ENCODE data around the gene CNOT6.

CNOT6 gene

GRCh38 chr5:180545248-180545647 lies 51.1 kb downstream of the CNOT6 start:
- no peaks in the 10 kb centered on the region for H3K9me3 ChIP-seq (ENCODE audit: low read length)
- no peak overlapping the region for H3K4me3 ChIP-seq (ENCODE audit: low read depth in 1 of 2, low read length in 2 of 2)
- H3K4me1 ChIP-seq (ENCODE audit: insufficient read depth, low read length), result no peaks in the 10 kb centered on the region
- no peaks in the 10 kb centered on the region for H3K27me3 ChIP-seq (ENCODE audit: control insufficient read depth in 1 of 2, insufficient read depth in 2 of 2, low read length in 2 of 2)
- peaks cover 3% of the 10 kb centered on the region for H3K36me3 ChIP-seq (ENCODE audit: insufficient read depth, low read length)
- H3K27ac ChIP-seq (ENCODE audit: low read depth, low read length), result no peak overlapping the region
- H3K9ac ChIP-seq (ENCODE audit: low read length), result no peak overlapping the region

DNA sequence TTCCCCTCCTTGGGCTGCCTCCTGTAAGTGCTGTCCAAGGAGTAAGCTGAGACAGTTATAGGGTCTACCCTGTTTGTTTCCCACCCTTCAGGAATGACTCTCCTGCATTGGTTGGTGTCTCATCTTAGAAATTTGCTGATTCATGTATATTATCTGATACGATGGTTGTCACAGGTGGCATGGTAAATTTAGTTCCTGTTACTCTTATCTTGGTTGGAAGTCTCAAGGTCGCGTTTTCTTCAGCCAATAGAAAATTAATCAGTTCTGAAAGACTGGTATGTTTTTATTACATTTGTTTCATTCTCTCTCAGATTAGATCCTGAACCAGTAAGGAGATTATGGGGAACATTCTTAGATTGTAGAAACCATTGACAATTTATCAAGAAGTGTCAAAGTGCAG lies 54.4 kb downstream of the CNOT6 start:
- Histone ChIP-seq H3K27ac (ENCODE audit: low read depth, low read length) (no peak overlapping the region), H3K4me3 (ENCODE audit: low read depth in 1 of 2, low read length in 2 of 2) (no peak overlapping the region), H3K4me1 (ENCODE audit: insufficient read depth, low read length) (no peaks in the 10 kb centered on the region), H3K9me3 (ENCODE audit: low read length) (no peaks in the 10 kb centered on the region), H3K36me3 (ENCODE audit: insufficient read depth, low read length) (peaks cover 13% of the 10 kb centered on the region), H3K27me3 (ENCODE audit: control insufficient read depth in 1 of 2, insufficient read depth in 2 of 2, low read length in 2 of 2) (no peaks in the 10 kb centered on the region), H3K9ac (ENCODE audit: low read length) (no peak overlapping the region)

DNA sequence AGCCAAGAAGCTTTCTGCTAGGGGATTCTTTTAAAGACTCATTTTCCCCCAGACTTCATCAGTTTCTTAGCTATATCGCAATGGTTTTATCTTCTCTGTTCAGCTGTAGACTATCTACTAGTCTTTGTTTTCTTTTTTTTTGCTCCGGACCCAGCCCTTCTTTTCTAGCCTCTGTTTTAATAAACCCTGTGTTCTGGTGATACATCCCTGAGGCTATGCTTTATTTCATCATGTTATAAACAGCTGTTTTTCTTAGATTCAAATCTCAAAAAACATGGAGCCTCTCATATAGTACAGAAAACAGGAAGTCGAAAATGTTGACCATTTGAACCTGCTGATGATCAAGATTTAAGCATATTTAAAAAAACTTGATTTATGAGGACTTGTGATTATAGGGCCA lies 59.4 kb downstream of the CNOT6 start:
- Histone ChIP-seq H3K27ac (ENCODE audit: low read depth, low read length) (no peak overlapping the region), H3K9me3 (ENCODE audit: low read length) (no peaks in the 10 kb centered on the region), H3K4me1 (ENCODE audit: insufficient read depth, low read length) (no peaks in the 10 kb centered on the region), H3K27me3 (ENCODE audit: control insufficient read depth in 1 of 2, insufficient read depth in 2 of 2, low read length in 2 of 2) (no peaks in the 10 kb centered on the region), H3K36me3 (ENCODE audit: insufficient read depth, low read length) (peaks cover 13% of the 10 kb centered on the region), H3K9ac (ENCODE audit: low read length) (no peak overlapping the region), H3K4me3 (ENCODE audit: low read depth in 1 of 2, low read length in 2 of 2) (no peak overlapping the region)

- H3K27ac ChIP-seq (ENCODE audit: low read depth, low read length), result no peak overlapping the region
- H3K27me3 ChIP-seq (ENCODE audit: control insufficient read depth in 1 of 2, insufficient read depth in 2 of 2, low read length in 2 of 2), result no peaks in the 10 kb centered on the region
- H3K36me3 ChIP-seq (ENCODE audit: insufficient read depth, low read length), result peaks cover 9% of the 10 kb centered on the region
Observed at GRCh38 chr5:180555168-180555921, 61.2 kb downstream of the CNOT6 start.

GRCh38 chr5:180557217-180557809 lies 63.1 kb downstream of the CNOT6 start:
- H3K4me3 ChIP-seq (ENCODE audit: low read depth in 1 of 2, low read length in 2 of 2), result no peak overlapping the region
- H3K27me3 ChIP-seq (ENCODE audit: control insufficient read depth in 1 of 2, insufficient read depth in 2 of 2, low read length in 2 of 2), result no peaks in the 10 kb centered on the region
- no peak overlapping the region for H3K27ac ChIP-seq (ENCODE audit: low read depth, low read length)
- no peaks in the 10 kb centered on the region for H3K36me3 ChIP-seq (ENCODE audit: insufficient read depth, low read length)
- no peak overlapping the region for H3K9ac ChIP-seq (ENCODE audit: low read length)
- no peaks in the 10 kb centered on the region for H3K9me3 ChIP-seq (ENCODE audit: low read length)
- no peaks in the 10 kb centered on the region for H3K4me1 ChIP-seq (ENCODE audit: insufficient read depth, low read length)

More at GRCh38 chr5:180555168-180555921, 61.2 kb downstream of the CNOT6 start:
- no peak overlapping the region for H3K4me3 ChIP-seq (ENCODE audit: low read depth in 1 of 2, low read length in 2 of 2)
- H3K9ac ChIP-seq (ENCODE audit: low read length), result no peak overlapping the region
- no peaks in the 10 kb centered on the region for H3K4me1 ChIP-seq (ENCODE audit: insufficient read depth, low read length)
- no peaks in the 10 kb centered on the region for H3K9me3 ChIP-seq (ENCODE audit: low read length)

- Histone ChIP-seq H3K36me3 (ENCODE audit: insufficient read depth, low read length) (no peaks in the 10 kb centered on the region), H3K4me1 (ENCODE audit: insufficient read depth, low read length) (no peaks in the 10 kb centered on the region), H3K9me3 (ENCODE audit: low read length) (no peaks in the 10 kb centered on the region), H3K9ac (ENCODE audit: low read length) (no peak overlapping the region), H3K27me3 (ENCODE audit: control insufficient read depth in 1 of 2, insufficient read depth in 2 of 2, low read length in 2 of 2) (no peaks in the 10 kb centered on the region), H3K27ac (ENCODE audit: low read depth, low read length) (no peak overlapping the region), H3K4me3 (ENCODE audit: low read depth in 1 of 2, low read length in 2 of 2) (no peak overlapping the region)
Observed at GRCh38 chr5:180558232-180558631, 64.1 kb downstream of the CNOT6 start.

DNA sequence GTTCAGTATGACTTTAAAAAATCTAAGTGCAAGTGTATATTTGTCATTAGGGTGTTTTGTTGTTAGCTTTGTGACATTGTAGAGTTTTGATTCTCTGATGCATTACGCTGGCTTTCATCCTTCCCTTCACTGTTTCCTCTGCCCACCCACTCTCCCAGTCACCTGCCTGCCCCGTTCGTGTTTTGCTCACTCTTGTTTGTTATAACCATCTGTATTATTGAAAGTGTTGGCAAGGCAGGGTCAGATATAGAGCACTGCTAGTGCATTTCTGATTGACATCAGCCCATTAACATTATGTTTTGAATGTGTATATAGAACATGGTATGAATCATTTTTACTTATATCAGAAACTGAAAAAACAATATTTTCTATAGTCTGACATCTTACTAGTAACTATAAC lies 69.8 kb downstream of the CNOT6 start:
- Histone ChIP-seq H3K4me3 (ENCODE audit: low read depth in 1 of 2, low read length in 2 of 2) (no peak overlapping the region), H3K4me1 (ENCODE audit: insufficient read depth, low read length) (no peaks in the 10 kb centered on the region), H3K9me3 (ENCODE audit: low read length) (no peaks in the 10 kb centered on the region), H3K27me3 (ENCODE audit: control insufficient read depth in 1 of 2, insufficient read depth in 2 of 2, low read length in 2 of 2) (no peaks in the 10 kb centered on the region), H3K27ac (ENCODE audit: low read depth, low read length) (no peak overlapping the region), H3K36me3 (ENCODE audit: insufficient read depth, low read length) (peaks cover 27% of the 10 kb centered on the region), H3K9ac (ENCODE audit: low read length) (no peak overlapping the region)

- Histone ChIP-seq H3K9ac (ENCODE audit: low read length) (no peak overlapping the region), H3K4me3 (ENCODE audit: low read depth in 1 of 2, low read length in 2 of 2) (no peak overlapping the region), H3K36me3 (ENCODE audit: insufficient read depth, low read length) (peaks cover 40% of the 10 kb centered on the region), H3K4me1 (ENCODE audit: insufficient read depth, low read length) (no peaks in the 10 kb centered on the region), H3K27me3 (ENCODE audit: control insufficient read depth in 1 of 2, insufficient read depth in 2 of 2, low read length in 2 of 2) (no peaks in the 10 kb centered on the region), H3K27ac (ENCODE audit: low read depth, low read length) (no peak overlapping the region), H3K9me3 (ENCODE audit: low read length) (no peaks in the 10 kb centered on the region)
Observed at GRCh38 chr5:180568914-180569313, 74.7 kb downstream of the CNOT6 start.

DNA sequence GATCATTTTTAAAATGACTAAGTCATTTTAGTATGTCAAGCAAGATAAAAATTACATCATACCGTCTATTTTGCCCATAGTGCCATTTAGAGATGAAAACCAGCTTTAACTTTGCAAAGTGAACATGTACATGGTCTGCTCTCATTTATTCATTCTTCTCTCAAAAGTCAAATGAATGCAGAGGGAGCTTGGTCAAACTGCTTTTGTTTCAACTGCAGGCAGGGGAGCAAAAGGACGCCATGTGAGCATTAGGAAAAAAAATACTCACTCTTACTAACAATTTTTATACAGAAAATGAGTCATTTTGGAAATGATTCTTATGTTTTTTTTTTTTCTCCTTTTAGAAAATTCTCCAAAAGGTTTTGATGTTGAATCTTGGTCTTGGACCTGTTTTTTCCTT lies 81.4 kb downstream of the CNOT6 start:
- Histone ChIP-seq H3K27ac (ENCODE audit: low read depth, low read length) (no peak overlapping the region), H3K36me3 (ENCODE audit: insufficient read depth, low read length) (peaks cover 24% of the 10 kb centered on the region), H3K9me3 (ENCODE audit: low read length) (no peaks in the 10 kb centered on the region), H3K4me3 (ENCODE audit: low read depth in 1 of 2, low read length in 2 of 2) (no peak overlapping the region), H3K27me3 (ENCODE audit: control insufficient read depth in 1 of 2, insufficient read depth in 2 of 2, low read length in 2 of 2) (no peaks in the 10 kb centered on the region), H3K9ac (ENCODE audit: low read length) (no peak overlapping the region), H3K4me1 (ENCODE audit: insufficient read depth, low read length) (no peaks in the 10 kb centered on the region)

DNA sequence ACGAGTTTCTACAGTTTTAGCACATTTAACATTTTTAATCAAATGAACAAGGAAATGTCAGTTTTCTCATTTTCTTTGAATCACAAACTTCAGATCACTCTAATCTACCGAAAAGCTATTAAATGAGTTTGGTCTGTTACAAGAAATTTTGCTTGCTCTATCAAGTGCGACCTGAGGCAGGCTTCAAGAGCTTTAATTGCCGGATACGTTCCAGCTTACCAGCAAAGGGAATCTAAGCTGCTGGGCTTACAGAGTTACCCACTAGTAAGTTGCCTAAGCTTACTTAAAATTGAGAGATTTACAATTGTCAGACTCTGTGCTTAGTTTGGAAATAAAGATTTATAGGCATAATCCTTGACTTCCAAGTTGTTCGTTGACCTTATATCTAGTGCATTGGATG lies 86.5 kb downstream of the CNOT6 start:
- Histone ChIP-seq H3K27me3 (ENCODE audit: control insufficient read depth in 1 of 2, insufficient read depth in 2 of 2, low read length in 2 of 2) (no peaks in the 10 kb centered on the region), H3K4me1 (ENCODE audit: insufficient read depth, low read length) (no peaks in the 10 kb centered on the region), H3K27ac (ENCODE audit: low read depth, low read length) (no peak overlapping the region), H3K9ac (ENCODE audit: low read length) (no peak overlapping the region), H3K9me3 (ENCODE audit: low read length) (no peaks in the 10 kb centered on the region), H3K36me3 (ENCODE audit: insufficient read depth, low read length) (no peaks in the 10 kb centered on the region), H3K4me3 (ENCODE audit: low read depth in 1 of 2, low read length in 2 of 2) (no peak overlapping the region)

- no peaks in the 10 kb centered on the region for H3K27me3 ChIP-seq (ENCODE audit: control insufficient read depth in 1 of 2, insufficient read depth in 2 of 2, low read length in 2 of 2)
- H3K9ac ChIP-seq (ENCODE audit: low read length), result no peak overlapping the region
- no peak overlapping the region for H3K4me3 ChIP-seq (ENCODE audit: low read depth in 1 of 2, low read length in 2 of 2)
- H3K36me3 ChIP-seq (ENCODE audit: insufficient read depth, low read length), result no peaks in the 10 kb centered on the region
- no peak overlapping the region for H3K27ac ChIP-seq (ENCODE audit: low read depth, low read length)
- no peaks in the 10 kb centered on the region for H3K9me3 ChIP-seq (ENCODE audit: low read length)
- H3K4me1 ChIP-seq (ENCODE audit: insufficient read depth, low read length), result no peaks in the 10 kb centered on the region
Observed at GRCh38 chr5:180583738-180584137, 89.6 kb downstream of the CNOT6 start.

DNA sequence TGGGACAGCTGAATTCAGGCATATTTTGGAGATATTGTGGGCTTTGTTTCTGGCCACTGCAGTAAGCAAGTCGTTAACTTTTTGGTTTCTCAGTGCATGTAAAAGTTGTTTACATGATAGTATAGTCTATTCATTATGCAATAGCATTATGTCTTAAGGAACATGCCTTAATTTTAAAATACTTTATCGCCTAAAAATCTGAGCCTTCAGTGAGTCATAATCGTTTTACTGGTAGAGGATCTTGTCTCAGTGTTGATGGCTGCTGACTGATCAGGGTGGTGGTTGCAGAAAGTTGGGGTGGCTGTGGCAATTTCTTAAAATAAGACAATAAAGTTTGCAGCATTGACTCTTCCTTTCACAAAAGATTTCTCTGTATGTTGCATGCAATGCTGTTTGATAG lies 92.0 kb downstream of the CNOT6 start:
- Histone ChIP-seq H3K4me3 (ENCODE audit: low read depth in 1 of 2, low read length in 2 of 2) (no peak overlapping the region), H3K9ac (ENCODE audit: low read length) (no peak overlapping the region), H3K4me1 (ENCODE audit: insufficient read depth, low read length) (no peaks in the 10 kb centered on the region), H3K27me3 (ENCODE audit: control insufficient read depth in 1 of 2, insufficient read depth in 2 of 2, low read length in 2 of 2) (peaks cover 0 to 21% of the 10 kb centered on the region in 2 donors), H3K36me3 (ENCODE audit: insufficient read depth, low read length) (no peaks in the 10 kb centered on the region), H3K9me3 (ENCODE audit: low read length) (no peaks in the 10 kb centered on the region), H3K27ac (ENCODE audit: low read depth, low read length) (no peak overlapping the region)
